NT2/D1 (cell line): ENCODE data around the gene A4GALT.

Experiments used
- SUZ12 ChIP-seq: IDR thresholded peaks from 2 replicates; pipeline ENCODE4 v1.6.1; 2011; ENCODE audit not compliant: insufficient read length, insufficient read depth; ENCODE audit errors: extremely low read depth
- YY1 ChIP-seq: IDR thresholded peaks from 2 replicates; pipeline ENCODE4 v1.6.1; 2011; ENCODE audit not compliant: insufficient read length, insufficient read depth
- ZNF274 ChIP-seq: IDR thresholded peaks from 2 replicates; pipeline ENCODE4 v1.6.1; 2011; ENCODE audit warnings: mild to moderate bottlenecking, low read depth, low read length

GRCh38 chr22:42697542-42698013 is 23.1 kb downstream of the A4GALT start:
- TF ChIP-seq SUZ12, result no peak
- TF ChIP-seq ZNF274, result no peak
- TF ChIP-seq YY1, result no peak
